GM11168 (cell line): ENCODE results near the gene ACP6.
"Not testable (repeated sequence)": the region's sequence is repeated elsewhere in the genome, so short reads cannot be mapped to it uniquely, and the experiment has no call there.

Experiments
- in situ Hi-C: fragments of 300-500 bp; cut with MboI; formaldehyde crosslinking; loops from one replicate; pipeline ENCODE4 v1.12.0; 2022; ENCODE audit warnings: low sequenced_read_pairs; ENCODE audit not compliant: unreplicated experiment

Gene ACP6

DNA sequence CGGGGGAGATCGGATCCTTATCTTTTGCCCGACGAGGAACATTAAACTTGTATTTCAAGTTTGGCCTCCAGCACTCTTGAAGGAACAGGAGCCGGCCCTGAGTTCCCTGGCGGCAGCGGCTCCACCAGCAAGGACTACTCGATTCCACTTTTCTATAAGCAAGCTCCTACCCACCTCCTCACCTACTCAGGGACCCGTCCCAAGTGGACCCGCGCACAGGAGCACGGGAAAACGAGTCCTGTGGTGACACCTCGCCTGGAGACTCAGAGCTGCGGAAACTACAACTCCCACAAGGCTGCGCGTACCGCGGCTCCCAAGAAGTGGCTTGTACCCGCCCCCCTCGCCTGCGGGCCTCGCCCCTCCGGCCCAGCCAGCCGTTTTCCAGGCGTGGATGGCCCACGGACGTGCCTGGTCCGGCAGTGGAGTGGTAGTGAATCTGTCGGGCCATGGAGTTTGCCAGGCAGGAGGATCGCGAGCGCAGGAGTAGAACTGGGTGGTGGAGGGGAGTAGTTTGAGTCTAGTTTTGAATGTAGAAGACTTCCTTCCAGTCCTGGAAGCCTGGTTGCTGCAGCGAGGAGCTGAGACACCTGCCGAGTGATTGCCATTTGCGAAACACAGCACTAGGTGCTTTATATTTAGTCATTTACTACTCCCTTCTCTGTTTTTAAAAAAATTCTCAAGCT, at the start of gene ACP6:
Gene ACP6, minus strand, starts transcription at position 206 of the 683 bp plus-strand sequence. CDS start 476 bp downstream, outside the sequence.
- in situ Hi-C loops = no loop called here

DNA sequence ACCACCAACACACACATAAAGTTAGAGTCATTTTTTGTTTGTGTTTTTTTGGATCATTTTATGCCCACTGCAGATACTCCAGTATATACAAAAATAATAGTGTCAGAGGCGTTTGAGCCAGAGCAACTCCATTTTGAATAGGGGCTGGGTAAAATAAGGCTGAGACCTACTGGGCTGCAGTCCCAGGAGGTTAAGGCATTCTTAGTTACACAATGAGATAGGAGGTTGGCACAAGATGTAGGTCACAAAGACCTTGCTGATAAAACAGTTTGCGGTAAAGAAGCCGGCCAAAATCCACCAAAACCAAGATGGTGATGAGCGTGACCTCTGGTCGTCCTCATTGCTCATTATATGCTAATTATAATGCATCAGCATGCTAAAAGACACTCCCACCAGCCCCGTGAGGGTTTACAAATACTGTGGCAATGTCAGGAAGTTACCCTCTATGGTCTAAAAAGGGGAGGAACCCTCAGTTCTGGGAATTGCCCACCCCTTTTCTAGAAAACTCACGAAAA, 49.4 kb upstream of the ACP6 start:
- in situ Hi-C loops = no loop called here

DNA sequence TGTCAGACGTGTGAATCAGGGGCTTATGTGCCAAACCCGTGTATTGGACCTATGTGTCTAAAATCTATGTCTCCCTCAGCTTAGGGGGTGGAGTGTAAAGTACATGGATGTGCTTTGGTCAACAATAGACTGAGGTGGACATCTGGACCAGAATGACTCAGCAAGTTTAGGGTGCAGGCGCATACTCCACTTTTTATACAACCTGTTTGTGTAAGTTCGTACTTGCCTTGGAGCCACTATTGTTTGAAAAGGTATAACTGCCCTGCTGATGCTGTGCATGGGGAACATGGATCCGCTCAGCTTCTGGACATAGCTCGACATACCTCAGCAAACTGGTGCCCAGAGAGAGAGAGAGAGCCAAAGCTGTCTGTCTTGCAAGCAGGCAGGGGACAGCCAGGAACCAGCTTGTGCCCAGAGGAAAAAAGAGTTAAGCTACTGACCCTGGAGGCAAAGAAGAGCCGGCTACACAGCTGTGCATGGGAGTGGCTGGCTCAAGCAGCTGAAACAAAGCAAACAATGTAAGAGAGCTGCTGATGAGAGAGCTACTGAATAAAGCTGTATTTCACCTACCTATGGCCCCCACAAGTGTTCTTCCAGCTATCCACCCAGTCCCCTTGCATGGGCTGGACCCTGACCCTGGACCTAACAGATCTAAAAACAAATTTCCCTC, 48.8 kb upstream of the ACP6 start:
- in situ Hi-C loops = no loop called here

DNA sequence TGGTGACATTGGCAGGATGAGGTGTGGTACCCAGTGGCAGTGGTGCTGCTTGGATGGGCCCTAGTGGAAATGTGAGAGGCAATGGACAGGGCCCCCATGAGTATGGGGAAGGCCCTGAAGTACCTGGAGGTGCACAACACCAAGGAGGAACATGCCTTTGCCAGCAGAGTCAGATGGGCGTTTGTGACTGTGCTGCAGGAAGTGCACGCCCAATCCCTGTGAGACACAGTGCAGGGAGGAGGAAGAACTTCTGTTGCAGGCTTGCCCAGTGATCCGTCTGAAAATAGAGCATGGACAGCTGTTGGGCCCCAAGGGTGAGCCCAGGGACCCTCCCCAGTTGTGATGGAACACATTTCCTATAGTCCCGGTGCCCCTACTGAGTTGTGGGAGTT, 47.4 kb upstream of the ACP6 start:
- in situ Hi-C loops = no loop called here

DNA sequence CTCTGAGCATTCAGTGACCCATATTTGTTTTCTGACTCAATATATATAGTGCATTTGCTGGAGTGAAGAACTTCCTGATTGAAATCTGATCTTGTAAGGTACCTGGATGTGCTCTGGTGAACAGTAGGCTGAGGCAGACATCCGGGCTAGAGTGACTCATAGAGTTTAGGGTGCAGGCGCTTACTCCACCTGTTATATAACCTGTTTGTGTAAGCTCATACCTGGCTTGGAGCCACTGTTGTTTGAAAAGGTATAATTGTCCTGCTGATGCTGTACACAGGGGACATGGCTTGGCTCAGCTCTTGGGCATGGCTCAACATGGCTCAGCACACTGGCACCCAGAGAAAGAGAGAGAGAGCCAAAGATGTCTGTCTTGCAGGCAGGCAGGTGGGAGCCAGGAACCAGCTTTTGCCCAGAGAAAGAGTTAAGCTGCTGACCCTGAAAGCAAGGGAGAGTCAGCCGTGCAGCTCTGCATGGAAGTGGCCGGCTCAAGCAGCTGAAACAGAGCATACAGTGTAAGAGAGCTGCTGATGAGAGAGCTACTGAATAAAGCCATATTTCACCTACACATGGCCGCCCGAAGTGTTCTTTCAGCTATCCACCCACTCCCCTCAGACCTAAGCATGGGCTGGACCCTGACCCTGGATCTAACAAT, 46.9 kb upstream of the ACP6 start:
- in situ Hi-C loops = no loop called here

DNA sequence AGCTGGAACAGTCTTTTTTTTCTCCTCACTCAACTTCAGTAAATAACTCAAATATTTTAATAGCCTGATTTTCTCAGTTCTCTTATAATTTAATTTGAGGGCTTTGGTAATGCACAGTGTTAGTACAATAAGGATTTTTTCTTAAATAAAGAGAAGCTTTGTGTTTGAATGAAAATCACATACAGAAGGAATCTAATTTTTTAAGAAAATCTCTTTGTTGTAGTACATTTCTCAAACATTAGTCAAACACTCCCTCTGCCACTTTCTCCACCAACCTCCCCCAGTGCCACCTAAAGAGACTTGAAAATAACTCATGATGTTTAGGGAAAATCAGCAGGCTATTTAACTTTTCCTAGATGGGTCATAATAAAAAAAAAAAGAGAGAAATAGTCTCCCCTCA, 42.3 kb upstream of the ACP6 start:
- in situ Hi-C loops = no loop called here

DNA sequence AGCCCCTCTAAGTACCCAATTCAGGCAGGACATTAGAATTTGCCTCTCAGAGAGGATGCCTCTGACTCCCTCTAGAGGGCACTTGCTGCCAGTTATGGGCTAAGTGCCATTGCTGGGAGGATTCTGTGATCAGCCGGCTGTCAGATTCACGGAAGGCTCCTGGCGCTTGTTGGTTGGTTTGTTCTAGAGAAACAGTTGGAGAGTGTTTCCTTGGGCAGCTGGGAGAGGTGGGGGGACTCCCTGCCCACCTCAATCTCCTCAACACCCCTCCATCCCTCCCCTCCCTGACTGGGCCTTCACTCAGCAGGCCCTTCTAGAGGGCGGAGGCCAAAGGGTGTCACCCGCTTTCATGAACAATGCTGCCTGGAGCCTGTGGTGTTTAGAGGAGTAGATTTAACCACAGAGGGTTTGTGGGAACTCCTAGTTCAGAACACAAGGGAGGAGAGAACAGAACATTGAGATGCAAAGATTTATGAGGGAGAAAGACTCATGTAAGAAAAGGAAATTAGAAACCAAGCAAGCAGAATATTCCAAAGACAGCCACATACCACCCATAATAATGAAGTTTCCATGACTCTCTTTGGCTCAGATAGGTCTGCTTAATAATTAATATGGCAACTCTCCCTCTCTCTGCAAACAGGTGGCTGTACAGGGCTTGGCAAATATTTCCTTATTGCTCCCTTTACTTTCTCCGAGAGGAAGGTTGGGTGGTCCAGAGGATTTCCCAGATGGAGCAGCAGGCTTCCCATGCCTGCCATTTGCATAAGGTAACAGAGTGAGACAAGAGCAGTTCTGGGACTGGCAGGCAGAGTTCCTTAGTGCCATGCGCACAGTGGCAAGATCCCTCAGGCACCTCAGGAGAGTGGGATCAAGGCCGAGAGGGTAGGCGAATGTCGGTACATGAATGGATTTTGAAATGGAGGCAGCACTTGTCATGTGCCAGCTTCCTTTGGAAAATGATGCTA, 30.0 kb upstream of the ACP6 start:
- in situ Hi-C loops = no loop called here

DNA sequence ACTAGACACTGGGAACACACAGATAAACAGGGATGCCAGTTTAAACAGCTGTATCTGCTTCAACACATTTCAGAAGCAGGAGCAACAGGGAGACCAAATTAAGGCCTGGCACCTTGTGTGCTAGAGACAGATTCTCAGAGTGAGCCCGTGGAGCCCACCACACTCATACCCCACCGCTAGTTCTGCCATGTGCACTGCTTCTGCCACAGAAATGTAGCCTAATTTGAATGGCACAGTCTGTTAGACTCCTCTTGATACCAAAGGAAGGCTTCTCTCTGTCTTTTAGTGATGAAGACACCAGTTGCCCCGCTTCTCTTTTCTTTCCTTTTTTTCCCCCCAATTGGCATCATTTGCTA, 29.3 kb upstream of the ACP6 start:
- in situ Hi-C loops = no loop called here

DNA sequence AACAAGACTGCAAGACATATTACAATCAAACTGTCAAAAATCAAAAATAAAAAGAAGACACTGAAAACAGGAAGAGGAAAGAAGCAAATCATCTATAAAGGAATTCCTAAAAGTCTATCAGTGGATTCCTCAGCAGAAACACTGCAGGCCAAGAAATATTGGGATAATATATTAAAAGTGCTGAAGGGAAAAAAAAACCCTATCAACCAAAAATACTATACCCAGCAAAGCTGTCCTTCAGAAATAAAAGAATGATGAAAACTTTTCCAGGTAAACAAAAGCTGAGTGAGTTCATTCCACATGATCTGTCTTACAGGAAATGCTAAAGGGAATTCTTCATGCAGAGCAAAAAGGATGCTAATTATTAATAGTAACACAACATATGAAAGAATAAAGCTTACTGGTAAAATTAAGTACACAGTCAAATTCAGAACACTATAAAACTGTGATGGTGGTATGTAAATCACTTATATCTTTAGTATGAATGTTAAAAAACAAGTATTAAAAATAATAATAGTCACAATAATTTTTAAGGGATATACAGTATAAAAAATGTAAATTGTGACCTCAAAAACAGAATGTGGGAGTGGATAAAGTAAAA, 12.9 kb upstream of the ACP6 start:
- in situ Hi-C loops = no loop called here

DNA sequence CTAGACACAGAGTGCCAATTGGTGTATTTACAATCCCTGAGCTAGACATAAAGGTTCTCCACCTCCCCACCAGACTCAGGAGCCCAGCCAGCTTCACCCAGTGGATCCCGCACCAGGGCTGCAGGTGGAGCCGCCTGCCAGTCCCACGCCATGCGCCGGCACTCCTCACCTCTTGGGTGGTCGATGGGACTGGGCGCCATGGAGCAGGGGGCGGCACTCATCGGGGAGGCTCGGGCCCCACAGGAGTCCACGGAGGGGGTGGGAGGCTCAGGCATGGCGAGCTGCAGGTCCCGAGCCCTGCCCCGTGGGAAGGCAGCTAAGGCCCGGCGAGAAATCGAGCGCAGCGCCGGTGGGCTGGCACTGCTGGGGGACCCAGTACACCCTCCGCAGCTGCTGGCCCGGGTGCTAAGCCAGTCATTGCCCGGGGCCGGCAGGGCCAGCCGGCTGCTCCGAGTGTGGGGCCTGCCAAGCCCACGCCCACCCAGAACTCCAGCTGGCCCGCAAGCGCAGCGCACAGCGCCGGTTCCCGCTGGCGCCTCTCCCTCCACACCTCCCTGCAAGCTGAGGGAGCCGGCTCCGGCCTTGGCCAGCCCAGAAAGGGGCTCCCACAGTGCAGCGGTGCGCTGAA, 10.4 kb upstream of the ACP6 start:
- in situ Hi-C loops = not testable (repeated sequence)

DNA sequence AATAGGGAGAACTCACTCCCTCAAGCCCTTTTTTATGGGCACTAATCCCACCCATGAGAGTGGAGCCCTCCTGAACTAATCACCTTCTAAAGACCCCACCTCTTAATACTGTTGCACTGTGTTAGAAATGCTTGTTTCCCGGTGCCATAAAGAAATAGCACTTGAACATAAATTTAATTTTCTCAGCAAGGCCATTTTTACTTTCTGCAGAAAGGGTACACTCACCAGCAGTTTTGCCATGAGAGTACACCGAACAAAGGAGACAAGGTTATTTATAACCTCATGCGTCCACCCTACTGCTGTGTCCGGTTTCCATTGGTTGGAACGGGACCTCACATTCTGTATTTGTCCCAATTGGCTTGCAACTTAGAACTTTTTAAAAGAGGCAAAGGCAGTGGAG, 7.4 kb upstream of the ACP6 start:
- in situ Hi-C loops = not testable (repeated sequence)

DNA sequence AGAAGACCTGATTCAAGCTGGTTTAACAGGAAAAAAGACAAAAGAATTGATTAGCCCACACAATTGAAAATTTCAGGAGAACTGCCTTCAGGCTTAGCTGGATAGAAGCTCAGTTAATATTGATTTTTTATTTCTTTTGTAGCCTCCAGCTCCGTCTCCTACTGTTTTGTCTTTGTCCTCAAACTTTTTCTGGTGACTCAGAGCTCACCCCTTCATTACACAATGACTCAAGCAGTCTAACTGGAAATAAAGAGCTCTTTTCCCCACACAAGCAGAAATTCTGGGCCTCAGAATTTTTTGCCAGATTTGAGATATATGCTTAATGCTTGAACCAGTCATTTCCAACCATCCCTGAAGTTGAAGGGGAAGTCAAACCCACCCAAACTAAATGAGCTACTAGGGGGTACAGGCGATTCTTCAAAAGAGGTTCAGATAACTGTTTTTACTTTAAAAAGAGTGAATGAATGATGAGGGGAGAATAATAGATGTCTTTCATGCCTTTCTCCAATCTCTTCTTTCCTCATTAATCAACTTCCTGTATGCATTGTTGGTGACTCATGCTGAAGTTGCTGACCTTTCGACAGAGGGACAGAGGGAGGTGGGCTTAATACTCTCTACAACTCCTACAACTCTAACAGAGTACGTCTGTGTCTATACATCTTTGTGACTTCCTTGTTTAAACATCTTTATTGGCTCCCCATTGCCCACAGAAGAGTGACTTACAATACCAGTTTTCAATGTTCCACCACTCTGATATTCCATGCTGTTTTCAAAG, 6.2 kb upstream of the ACP6 start:
- in situ Hi-C loops = no loop called here

DNA sequence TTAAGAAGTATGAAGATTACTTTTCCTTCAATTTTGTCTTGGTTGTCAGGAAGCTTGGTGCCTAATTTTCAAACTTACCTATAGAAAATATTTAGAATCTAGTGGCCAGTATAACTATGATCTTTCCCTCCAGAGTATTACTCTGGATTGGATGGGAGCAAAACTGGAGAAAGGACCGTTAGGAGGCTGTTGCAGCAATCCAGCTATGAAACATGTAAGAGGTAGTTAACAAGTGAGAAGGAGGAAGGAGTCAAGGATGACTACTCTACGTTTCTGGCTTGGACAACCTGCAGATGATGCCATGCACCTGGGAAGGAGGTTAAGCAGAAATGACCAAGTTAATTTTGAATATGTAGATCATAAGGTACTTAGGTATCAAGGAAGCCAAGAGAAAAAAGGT, 3.5 kb upstream of the ACP6 start:
- in situ Hi-C loops = no loop called here

DNA sequence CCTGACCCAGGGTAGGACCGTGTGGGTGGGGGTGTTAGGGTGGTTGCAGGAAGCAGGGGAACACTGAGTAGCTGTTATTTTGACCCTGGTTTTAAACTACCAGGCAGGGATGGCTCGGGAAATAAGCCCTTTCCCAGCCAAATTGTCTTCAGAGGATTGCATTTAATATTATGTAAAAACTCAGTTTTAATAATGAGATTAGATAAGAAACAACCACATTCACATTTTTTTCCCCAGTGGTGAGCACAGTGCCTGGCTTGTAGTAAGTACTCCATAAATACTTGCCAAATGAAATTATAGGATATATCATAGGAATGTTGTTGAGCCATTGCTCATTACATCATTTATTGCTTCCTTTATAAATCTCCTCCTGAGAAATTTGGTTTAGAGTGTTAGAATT, 3.1 kb upstream of the ACP6 start:
- in situ Hi-C loops = no loop called here

DNA sequence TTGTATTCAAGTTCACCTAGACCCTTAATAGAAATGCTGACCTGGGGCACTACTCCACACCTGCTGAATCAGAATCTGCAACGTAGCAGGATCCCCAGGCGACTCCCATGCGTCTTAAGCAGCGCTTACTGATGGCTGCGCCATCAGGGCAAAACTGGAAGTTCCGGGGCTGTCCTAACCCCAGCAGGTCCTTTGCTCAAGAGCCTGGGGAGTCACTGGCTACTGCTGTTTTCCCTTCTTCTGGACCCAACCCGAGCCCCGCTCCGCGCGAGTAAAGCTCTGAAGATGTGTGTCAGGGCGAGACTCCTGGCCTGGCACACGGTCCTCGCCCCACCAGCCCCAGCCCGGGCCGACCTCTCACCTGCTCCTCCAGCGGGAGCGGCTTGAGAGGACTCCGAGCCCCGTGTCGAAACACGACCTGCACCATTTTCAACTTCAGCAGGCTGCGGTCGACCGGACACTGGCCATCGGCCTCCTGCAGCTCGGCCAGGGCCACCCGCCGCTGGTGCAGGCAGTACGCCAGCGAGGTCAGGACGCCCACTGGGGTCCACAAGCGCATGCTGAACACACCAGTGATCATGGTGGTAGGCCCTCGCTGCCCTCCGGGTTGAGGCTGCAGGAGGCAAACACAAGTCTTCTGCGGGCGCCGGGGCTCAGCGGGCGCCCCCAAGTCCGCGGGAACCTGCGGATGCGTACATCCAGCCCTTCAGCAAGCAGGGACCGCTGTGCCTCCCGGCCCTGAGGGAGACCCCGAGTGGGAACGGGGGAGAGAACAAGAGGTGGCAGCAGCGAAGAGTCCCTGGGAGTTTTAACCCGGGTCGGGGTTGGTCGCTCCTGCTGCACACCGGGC, 630 bp downstream of the ACP6 start:
- in situ Hi-C loops = no loop called here

DNA sequence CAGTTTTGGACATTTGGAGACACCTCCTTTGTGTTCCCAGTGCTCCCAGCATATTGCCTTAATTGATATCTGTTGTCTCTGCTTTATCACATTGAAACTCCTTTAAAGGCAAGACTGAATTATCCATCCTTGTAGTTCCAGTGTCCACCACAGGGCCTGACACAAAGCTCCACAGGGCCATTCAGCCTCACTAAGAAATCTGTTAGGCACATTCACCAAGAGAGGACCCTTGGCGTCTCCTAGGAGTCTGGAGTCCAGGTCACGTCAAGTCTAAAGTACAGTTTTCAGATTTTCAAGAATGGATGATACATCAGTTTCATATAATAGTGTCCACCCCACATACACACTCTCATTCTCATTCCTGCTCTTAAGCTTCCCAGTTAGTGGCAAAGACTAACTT, 4.8 kb downstream of the ACP6 start:
- in situ Hi-C loops = no loop called here

DNA sequence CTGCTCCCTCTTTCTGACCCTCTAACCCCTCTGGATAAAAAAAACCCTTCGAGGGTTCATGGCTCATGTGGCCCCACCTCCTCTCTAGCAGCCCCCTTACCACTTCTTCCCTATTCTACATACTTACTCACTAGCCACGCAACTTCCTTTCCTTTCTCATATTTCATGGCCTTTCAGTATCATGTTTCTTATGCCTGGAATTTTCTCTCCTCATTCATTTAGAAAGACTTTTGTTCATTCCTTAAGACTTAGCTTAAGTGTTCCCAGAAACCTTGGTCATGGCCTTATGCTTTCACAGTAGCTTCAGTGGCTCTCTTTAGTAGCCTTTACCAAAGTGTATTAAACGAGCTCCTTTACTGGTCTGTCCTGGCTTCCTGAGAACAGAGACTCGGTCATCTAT, 6.1 kb downstream of the ACP6 start:
- in situ Hi-C loops = no loop called here

DNA sequence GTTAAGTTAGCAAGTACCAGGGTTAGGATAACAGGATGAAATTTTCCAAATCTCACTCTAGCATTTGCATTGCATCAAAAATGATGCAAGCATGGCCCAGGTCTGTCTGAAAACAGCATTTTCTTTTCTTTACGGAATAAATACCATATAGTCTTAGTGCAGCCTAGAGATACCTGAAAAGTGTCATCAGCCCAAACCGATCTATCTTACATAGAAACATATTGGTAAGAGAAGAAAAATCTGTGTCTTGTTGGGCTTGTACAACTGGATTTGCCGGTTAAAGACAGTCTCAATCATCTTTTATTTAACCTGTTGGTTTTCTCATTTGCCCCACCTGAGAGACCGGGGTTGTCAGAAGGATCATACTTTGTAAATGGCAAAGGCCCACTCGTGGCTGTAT, 15.8 kb downstream of the ACP6 start:
- in situ Hi-C loops = no loop called here
